GM12872 (cell line): ENCODE data around the gene FGGY.

Experiments used
- TF ChIP-seq, protein P1 (sequence below): IDR thresholded peaks from 3 replicates; pipeline ENCODE4 v1.5.1; 2011; ENCODE audit warnings: low read depth, mild to moderate bottlenecking, low read length, moderate library complexity; ENCODE audit not compliant: insufficient read depth

FGGY gene

DNA sequence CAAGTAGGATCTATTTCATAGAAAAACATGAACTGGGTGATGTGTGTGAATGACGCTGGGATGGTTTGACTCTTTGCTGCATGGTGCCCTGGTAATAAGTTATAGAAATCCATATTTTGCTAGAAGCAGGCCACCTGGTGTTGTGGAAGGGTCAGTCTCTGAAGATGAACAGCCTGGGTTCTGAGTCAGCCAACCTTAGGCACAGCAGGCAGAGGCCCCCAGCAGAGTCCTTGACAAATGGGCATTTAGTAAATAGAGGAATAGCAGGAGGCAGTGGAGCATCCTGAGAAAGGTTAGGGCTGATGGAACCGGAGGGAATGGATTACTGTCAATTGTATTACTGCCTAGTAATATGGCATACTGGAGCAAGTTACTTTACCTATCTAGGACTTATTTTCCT is 20.9 kb downstream of the FGGY start:
- TF ChIP-seq, protein P1, sequence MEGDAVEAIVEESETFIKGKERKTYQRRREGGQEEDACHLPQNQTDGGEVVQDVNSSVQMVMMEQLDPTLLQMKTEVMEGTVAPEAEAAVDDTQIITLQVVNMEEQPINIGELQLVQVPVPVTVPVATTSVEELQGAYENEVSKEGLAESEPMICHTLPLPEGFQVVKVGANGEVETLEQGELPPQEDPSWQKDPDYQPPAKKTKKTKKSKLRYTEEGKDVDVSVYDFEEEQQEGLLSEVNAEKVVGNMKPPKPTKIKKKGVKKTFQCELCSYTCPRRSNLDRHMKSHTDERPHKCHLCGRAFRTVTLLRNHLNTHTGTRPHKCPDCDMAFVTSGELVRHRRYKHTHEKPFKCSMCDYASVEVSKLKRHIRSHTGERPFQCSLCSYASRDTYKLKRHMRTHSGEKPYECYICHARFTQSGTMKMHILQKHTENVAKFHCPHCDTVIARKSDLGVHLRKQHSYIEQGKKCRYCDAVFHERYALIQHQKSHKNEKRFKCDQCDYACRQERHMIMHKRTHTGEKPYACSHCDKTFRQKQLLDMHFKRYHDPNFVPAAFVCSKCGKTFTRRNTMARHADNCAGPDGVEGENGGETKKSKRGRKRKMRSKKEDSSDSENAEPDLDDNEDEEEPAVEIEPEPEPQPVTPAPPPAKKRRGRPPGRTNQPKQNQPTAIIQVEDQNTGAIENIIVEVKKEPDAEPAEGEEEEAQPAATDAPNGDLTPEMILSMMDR: no peak

DNA sequence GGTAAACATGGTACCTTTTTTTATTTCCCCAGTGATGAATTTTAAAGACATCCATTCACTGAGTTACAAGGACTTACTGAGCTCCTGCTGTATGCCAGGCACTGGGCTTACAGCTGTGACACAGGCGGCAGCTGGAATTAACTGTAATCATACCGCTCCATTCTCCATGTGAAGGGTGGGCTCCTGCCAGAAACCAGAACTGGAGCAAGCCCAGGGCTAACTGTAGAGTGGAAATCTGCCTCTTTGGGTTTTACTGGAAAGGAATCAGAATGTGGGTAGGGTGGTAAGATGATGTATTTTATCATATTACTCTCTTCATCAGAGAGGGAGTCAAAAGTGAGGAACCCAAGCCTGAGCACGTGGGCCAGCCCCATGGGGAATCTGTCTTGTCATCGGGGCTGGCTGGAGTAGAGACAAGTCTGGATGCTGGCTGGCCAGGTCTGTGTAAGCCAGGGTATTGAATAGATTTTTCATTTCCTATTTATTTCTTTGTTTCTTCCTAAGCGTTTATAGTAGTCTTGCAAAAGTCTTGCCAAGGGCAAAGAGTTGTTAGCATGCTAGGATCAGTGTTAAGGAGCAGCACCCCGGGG is 21.5 kb downstream of the FGGY start:
- TF ChIP-seq, protein P1: no peak

DNA sequence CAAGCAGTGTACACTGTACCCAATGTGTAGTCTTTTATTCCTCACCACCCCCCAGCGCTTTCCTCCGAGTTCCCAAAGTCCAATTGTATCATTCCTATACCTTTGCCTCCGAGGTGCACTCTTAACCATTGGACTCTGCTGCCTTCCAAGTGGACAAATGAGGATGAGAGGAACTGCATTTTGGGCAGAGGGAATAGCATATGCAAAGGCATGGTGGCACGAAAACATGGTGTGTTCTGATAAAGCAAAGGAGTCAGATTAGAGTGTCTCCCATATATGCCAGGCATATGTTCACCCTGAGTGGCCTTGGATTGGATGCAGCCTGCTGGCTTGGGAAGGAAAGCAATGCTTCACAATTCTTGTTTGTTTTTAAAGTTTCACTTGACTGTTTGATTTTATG is 25.5 kb downstream of the FGGY start:
- TF ChIP-seq, protein P1: no peak

GRCh38 chr1:59322814-59323213 is 25.9 kb downstream of the FGGY start:
- TF ChIP-seq, protein P1: no peak

GRCh38 chr1:59323879-59324278 is 27.0 kb downstream of the FGGY start:
- TF ChIP-seq, protein P1: no peak

- TF ChIP-seq, protein P1: no peak
These were observed 31.5 kb downstream of the FGGY start for GRCh38 chr1:59328353-59328752.

DNA sequence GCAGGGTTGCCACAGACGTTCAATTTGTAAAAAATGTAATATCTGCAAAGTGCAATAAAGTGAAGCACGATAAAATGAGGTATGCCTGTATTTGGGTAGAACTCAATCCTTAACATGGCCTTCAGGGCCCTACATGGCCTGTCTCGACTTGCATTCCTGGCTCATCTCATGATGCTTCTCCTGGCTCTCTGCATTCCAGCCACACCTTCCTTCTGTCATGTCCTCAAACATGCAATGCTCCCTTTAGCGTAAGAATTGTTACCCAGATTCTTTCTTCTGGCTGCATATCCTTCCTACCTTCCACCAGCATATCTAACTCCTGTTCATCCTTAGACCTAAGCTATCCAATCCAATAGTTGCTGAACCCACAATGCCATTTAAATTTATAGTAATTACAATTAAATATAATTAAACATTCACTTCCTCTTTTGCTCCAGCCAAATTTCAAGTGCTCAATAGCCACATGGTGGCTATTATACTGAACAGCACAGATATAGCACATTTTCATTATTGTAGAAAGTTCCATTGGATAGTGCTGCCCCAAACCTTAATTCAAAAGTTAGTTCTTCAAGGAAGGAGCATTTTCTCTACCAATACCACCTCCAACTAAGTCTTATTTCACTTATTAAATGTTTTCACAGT is 32.6 kb downstream of the FGGY start:
- TF ChIP-seq, protein P1: no peak
